GM18861 (cell line): Measurements from ENCODE around the gene DIABLO.
"Not testable (repeated sequence)": the region's sequence is repeated elsewhere in the genome, so short reads cannot be mapped to it uniquely, and the experiment has no call there.

ENCODE experiments used
- ATAC-seq: cut with Tn5 transposase; IDR thresholded peaks from one replicate; pipeline ENCODE4 v1.9.1; 2021; ENCODE audit not compliant: unreplicated experiment

Gene DIABLO

DNA sequence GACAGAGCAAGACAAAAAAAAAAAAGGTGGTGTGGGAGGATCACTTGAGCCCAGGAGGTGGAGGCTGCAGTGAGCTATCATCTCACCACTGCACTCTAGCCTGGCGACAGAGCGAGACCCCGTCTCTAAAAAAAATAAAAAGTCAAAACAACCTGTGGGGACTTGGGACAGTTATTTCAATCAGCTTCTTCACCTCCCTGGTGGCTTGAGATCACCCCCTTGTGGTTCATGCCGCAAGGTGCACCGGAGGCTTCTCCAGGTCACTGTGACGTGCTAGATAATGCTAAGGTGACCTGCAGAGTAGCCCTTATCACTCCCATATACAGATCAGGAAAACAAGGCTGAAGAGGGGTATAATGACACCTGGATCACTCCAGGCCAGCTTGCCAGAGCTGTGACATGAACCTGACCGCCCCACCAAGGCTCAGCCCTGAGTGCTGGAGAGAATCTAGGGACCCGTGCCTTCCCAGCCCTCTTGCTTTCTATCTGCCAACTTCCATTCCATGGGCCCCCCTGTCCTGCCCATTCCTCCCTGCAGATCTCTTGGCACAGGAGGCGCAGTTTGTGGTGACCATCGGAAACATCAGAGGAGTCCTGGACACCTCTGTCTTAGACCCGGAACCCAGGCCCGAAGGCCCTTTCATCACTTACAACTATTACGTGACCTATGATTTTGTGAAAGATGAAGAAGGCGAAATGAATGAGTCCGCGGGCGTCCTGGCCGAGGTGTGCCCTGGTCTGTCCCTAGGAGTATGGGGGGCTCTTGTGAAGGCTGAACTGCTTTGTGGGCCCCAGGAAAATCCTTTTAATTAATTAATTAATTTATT is 34.8 kb downstream of the DIABLO start:
- ATAC-seq: peak; percentile 57

DNA sequence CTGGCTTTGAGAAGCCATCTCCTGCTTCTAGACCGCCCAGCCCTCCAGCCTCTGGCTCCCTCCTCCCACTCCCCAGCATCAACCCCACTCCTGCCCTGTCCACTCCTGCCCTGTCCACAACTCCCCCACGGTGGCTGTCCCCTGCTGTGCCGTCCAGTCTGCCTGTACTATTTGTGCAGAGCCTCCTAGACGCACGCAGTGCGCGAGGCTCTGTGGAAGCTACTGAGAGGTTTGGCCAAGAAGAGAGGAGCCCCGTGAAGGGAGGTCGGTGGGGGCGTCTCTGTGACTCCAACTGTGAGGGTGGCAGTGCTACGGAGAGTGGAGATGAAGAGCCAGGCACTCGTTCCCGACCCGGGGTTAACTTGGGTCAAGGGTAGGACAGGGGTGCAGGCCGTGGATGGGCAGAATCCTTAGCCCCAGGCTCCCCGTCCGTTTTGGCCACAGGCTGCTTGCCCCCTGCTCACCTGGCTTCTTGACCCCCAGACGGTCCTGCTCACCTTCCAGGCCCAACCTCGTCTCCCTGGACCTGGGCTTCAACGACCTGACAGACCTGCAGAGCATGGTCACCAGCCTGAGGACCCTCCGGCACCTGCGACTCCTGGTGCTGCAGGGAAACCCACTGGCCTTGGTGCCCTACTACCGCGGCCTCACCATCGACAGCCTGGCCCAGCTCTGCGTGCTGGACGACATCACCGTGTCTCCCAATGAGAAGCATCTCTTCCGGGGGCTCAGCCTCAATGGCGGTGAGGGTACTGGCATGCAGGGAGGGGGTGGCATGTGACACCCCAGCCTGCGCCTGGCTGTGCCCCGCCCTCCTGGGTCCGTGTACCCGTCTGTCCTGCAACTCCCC is 36.0 kb downstream of the DIABLO start:
- ATAC-seq: no peak

- no peak for ATAC-seq
These were observed 38.4 kb downstream of the DIABLO start for GRCh38 chr12:122187466-122187865.

- ATAC-seq: no peak
These were observed 40.3 kb downstream of the DIABLO start for GRCh38 chr12:122185494-122186082.

DNA sequence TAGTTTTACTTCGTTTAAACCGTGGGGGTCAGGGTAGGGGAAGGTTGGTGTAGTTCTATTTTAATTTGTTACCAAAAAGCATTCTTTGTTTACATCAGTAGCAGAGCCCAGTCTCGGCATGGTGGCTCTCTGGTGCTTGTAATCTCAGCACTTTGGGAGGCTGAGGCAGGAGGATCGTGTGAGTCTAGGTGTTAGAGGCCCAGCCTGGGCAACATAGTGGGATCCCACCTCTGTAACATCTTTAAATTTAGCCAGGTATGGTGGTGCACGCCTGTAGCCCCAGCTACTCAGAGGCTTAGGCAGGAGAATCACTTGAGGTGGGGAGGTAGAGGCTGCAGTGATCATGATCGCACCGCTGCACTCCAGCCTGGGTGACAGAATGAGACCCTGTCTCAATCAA is 40.8 kb downstream of the DIABLO start:
- no peak for ATAC-seq

DNA sequence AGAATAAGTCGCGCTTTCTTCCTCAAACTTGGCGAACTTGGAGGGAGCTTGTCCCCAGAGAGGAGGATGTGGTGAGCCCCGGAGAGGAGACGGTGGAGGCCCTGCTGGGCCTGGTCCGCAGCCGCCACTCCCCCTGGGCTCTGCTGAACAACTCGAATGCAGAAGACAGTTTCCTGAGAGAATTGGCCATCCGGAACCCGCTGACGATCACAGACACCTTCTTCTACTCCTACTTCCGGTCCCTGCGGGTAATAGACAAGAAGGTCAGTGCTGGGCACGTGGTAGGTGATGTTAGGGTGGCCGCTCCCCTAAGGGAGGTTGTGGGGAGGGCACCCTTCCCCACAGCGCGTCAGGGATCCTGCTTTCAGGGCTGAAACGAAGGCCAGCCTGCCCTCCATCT is 41.3 kb downstream of the DIABLO start:
- ATAC-seq: no peak

DNA sequence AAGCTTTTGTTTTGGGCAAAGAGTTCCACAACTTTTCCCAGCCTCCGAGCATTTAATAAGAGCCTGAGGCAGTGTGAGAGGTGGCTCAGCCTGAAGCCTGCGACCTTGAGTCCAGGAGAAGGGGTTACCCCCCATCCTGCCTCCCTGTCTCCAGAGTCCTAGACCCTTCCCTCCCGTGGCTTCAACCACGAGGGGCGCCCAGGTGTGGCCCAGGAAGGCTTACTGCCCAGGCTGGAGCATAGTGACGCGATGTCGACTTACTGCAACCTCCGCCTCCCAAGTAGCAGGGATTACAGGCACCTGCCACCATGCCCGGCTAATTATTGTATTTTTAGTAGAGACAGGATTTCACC is 42.3 kb downstream of the DIABLO start:
- ATAC-seq: no peak

DNA sequence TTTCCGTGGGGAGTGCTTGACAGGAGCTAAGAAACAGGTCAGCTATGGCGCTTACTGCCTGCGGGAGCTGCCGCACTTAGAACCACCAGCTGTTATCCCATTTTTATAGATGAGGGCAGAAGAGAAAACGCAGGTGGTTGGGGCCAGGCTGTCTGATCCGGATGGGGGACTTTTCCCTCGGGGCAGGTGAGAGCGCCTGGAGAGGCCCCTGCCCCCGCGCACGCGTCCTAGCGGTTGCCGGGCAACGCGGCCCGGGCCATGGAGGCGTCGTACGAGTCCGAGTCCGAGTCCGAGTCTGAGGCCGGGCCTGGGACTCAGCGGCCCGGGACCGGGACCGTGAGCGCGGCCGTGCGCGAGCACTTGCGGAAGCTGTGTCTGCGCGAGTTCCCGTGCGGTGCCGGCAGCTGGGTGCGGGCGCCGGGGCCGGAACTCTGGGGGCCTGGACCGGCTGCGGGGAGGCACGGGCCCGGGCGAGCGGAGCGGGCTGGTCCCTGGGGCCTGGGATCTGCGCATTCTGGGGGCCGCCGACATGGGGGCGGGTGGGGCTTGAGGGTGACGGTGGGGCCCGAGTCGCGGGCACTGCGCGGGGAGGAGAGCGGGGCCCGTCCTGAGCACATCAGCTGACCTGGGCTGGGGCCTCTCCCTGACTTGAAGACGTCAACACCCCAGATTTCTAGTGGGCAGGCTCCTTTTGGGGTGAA is 42.8 kb downstream of the DIABLO start, which contains the start of gene LRRC43:
LRRC43 (plus strand) TSS at position 237 of the 701 bp plus-strand sequence; CDS start at position 259, 22 bp downstream.
- no peak for ATAC-seq

- ATAC-seq: not testable (repeated sequence)
These were observed 49.4 kb downstream of the DIABLO start for GRCh38 chr12:122176473-122176872.

GRCh38 chr12:122174155-122174845 is 51.6 kb downstream of the DIABLO start, which contains the start of gene IL31:
IL31 (minus strand) TSS chr12:122174221; CDS start chr12:122174172, 49 bp downstream.
- no peak for ATAC-seq

- ATAC-seq: no peak
These were observed 53.5 kb downstream of the DIABLO start for GRCh38 chr12:122172262-122172939.

DNA sequence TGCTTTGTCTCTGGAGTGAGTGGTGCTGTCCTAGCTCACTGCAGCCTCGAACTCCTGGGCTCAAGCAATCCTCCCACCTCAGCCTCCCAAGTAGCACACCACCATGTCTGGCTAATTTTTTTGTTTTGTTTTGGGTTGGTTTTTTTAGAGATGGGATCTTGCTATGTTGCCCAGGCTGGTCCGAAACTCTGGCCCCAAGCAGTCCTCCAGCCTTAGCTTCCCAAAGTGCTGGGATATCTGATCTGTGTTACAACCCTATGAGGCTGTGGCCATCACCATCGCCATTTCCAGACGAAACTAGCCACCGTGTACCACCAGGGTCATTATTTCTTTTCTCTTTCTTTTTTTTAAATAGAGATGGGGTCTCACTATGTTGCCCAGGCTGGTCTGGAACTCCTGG is 54.5 kb downstream of the DIABLO start:
- ATAC-seq: no peak

- ATAC-seq: no peak
These were observed 57.4 kb downstream of the DIABLO start for GRCh38 chr12:122168492-122168891.

GRCh38 chr12:122167356-122167925 is 58.4 kb downstream of the DIABLO start:
- no peak for ATAC-seq

DNA sequence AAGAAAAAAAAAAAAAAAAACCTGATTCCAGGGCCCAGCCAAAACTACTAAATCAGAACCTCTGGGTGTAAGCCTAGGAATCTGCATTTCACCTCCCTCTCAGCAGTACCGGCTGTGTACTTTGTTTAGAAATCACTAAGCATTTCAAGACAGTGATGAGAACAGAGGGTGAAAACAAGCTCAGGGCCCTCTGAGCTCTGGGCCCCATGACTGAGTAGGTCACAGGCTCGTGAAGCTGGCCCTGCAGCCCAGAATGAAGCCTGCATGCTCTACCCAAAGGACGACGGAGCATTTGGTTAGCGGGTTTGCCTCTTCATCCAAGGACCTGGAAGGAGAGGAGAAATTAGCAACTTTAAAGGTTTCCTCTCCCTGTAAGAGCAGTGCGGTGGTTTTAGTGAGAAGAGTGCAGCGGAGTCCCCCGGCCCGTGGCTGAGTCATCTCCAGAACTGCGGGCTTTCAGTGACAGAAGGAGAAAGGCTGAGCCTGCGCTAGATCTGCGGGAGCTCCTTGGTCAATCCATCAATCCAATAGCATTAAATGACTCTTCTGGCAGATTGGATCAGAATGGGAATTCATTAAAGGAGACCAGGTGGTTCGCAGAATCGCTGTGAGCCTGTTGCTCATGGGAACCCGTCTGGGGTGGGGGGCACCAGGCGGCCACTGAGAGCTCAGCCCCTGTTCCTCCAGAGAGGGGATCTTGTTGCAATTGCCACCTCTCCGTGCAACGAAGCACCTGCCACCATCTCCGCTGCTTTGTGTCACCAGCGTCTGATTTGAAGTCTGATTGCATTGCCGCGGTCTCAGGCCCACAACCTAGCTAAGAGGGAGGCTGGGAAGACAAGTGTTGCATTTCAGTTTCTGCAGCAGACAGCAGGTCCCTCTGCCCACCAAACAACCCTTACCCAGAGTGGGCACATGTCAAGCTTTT is 59.2 kb downstream of the DIABLO start:
- ATAC-seq: no peak

DNA sequence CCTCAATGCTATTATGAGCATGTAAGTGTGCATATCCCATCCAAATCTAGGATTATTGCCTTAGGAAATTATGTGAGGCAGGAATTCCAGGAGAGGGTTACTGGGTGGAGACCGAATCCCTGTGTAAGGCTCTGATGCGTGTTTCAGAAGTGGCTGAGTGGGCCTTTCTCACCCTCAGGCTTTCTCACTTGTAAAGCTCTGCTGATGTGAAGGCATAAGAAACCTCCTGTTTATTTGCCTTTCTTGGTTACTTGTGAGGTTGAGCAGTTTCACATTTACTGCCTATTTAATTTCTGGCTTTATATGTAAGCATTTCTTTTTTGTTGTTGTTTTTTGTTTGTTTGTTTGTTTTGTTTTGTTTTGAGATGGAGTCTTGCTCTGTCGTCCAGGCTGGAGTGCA is 62.9 kb downstream of the DIABLO start:
- ATAC-seq: no peak

DNA sequence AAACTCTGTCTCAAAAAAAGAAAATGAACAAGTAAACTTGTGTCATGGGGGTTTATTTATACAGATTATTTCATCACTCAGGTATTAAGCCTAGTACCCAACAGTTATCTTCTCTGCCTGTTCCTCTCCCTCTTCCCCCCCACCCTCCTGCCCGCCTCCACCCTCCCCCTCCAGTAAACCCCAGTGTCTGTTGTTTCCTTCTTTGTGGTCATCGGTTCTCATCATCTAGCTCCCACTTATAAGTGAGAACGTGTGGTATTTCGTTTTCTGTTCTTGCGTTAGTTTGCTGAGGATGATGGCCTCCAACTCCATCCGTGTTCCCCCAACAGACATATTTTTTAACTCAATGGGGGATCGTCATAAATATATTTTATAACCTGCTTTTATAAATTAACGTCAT is 64.2 kb downstream of the DIABLO start:
- ATAC-seq: no peak

- no peak for ATAC-seq
These were observed 65.1 kb downstream of the DIABLO start for GRCh38 chr12:122160761-122161160.
